PC-9 (cell line): ENCODE measurements around the gene DYSF.

Experiments
- EZH2 ChIP-seq: fragments of 200-600 bp; sonication (generic); IDR thresholded peaks from 2 replicates; pipeline ENCODE4 v1.8.0; 2017; ENCODE audit warnings: antibody characterized with exemption, low read depth
- TF ChIP-seq, protein P1 (sequence below): fragments of 200-600 bp; sonication (generic); conservative IDR thresholded peaks from 2 replicates; pipeline ENCODE4 v1.6.1; 2017; ENCODE audit warnings: mixed run types, antibody characterized with exemption, mild to moderate bottlenecking, moderate library complexity

DNA sequence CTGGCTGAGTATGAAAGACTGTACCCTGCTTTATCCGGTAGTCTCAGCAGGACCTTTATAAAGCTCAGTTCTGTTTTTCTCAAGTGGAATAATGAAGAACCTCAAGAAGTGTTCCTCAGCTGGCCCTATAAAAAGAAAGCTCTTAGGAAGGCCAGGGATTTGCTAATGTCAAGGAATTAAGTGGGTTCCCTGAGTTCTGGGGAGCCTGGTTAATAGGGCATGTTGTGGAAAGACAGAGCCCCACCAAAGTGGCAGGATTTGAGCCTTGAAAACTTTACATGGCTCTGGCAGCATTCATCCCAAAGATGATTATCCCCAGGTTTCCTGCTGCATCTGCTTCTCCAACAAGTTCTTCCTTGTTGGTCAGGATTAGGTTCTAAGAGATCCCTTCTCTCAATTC lies 6.9 kb upstream of the DYSF start:
- TF ChIP-seq, protein P1, sequence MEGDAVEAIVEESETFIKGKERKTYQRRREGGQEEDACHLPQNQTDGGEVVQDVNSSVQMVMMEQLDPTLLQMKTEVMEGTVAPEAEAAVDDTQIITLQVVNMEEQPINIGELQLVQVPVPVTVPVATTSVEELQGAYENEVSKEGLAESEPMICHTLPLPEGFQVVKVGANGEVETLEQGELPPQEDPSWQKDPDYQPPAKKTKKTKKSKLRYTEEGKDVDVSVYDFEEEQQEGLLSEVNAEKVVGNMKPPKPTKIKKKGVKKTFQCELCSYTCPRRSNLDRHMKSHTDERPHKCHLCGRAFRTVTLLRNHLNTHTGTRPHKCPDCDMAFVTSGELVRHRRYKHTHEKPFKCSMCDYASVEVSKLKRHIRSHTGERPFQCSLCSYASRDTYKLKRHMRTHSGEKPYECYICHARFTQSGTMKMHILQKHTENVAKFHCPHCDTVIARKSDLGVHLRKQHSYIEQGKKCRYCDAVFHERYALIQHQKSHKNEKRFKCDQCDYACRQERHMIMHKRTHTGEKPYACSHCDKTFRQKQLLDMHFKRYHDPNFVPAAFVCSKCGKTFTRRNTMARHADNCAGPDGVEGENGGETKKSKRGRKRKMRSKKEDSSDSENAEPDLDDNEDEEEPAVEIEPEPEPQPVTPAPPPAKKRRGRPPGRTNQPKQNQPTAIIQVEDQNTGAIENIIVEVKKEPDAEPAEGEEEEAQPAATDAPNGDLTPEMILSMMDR, result no peak
- no peak for TF ChIP-seq EZH2
